Activated B cell treated with CpG ODN at 0.5 μM for 24 hours (primary cell): ENCODE measurements around the gene CAMTA1. TPM values are rescaled to one million over a fixed set of nuclear protein-coding genes. Genes with fewer than 3 reads are reported as not detected.

Experiments used
- ATAC-seq: fragments of 200-7000 bp; cut with Tn5 transposase; one replicate; pipeline ENCODE4 v1.10.0; 2021; ENCODE audit warnings: low read depth, mild to moderate bottlenecking, moderate library complexity
- CTCF ChIA-PET: fragments of 350-600 bp; sonication (Branson Sonifier 250); formaldehyde crosslinking; loops from one replicate; lab custom pipeline; 2021; ENCODE audit warnings: antibody characterized with exemption; lab: Charles Lee
- POLR2A ChIA-PET: fragments of 350-600 bp; sonication (Branson Sonifier 250); formaldehyde crosslinking; loops from one replicate; lab custom pipeline; 2021; ENCODE audit warnings: antibody characterized with exemption; lab: Charles Lee
- DNase-seq: peaks from one replicate; pipeline ENCODE4 v3.0.0; 2022
- H3K27ac Mint-ChIP-seq: one replicate; pipeline ENCODE4 v1.8.0; 2020; ENCODE audit warnings: mixed read lengths
- H3K27me3 Mint-ChIP-seq: one replicate; pipeline ENCODE4 v1.8.0; 2021; ENCODE audit warnings: mixed read lengths
- H3K36me3 Mint-ChIP-seq: one replicate; pipeline ENCODE4 v1.8.0; 2021; ENCODE audit warnings: low read depth, mixed read lengths
- H3K4me1 Mint-ChIP-seq: one replicate; pipeline ENCODE4 v1.8.0; 2021; ENCODE audit warnings: mixed read lengths
- H3K4me3 Mint-ChIP-seq: one replicate; pipeline ENCODE4 v1.8.0; 2020; ENCODE audit warnings: mild to moderate bottlenecking, mixed read lengths
- H3K9me3 Mint-ChIP-seq: one replicate; pipeline ENCODE4 v1.8.0; 2020; ENCODE audit warnings: mixed read lengths
- intact Hi-C: fragments of 100-400 bp; cut with micrococcal nuclease; formaldehyde crosslinking; loops from one replicate; pipeline ENCODE4 v1.15.1; 2024
- total RNA-seq: library from RNA; stranded (reverse); gene quantifications from 2 replicates; pipeline ENCODE4 v1.2.3, GENCODE V29; 2022
- TF ChIP-seq, protein P1 (sequence below): fragments of 200-600 bp; IDR thresholded peaks from one replicate; pipeline ENCODE4 v1.8.0; 2022; ENCODE audit warnings: antibody characterized with exemption, mild to moderate bottlenecking

CAMTA1 gene
- total RNA-seq, 1 donor from 2014 or later = 49.8 TPM

DNA sequence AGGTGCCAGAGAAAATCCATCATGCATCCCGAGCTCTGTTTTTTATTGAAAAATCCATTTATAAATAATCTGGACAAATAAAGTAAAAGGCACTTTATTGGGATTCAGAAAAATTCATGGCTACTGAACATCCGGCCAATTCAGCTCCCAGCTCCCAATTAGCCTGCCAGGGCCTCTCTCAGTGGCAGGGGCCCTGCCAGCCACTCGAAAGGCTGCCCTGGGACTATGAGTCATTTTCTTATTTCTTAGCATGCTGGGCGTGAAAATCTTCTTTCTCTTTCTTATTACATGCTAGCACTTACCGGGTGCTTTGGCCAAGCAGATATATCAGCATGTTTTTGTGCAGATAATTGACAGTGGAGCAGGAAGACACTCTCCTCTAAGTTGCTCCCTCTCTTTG lies 283.3 kb downstream of the CAMTA1 start:
- H3K36me3 Mint-ChIP-seq = no peaks in the 10 kb centered on the region
- ATAC-seq = no peak
- peaks cover 2% of the 10 kb centered on the region for H3K4me1 Mint-ChIP-seq
- H3K27ac Mint-ChIP-seq = no peak overlapping the region
- no peaks in the 10 kb centered on the region for H3K9me3 Mint-ChIP-seq
- POLR2A ChIA-PET = no interaction called here
- H3K27me3 Mint-ChIP-seq = peaks cover 24% of the 10 kb centered on the region
- DNase-seq = no peak
- CTCF ChIA-PET = interaction anchor here (2.9 kb wide), 1 partner anchor 350 kb away, joined by 46 read pairs; no protein-coding TSS in a partner anchor
- H3K4me3 Mint-ChIP-seq = no peak overlapping the region
- intact Hi-C loops = no loop called here
- TF ChIP-seq, protein P1, sequence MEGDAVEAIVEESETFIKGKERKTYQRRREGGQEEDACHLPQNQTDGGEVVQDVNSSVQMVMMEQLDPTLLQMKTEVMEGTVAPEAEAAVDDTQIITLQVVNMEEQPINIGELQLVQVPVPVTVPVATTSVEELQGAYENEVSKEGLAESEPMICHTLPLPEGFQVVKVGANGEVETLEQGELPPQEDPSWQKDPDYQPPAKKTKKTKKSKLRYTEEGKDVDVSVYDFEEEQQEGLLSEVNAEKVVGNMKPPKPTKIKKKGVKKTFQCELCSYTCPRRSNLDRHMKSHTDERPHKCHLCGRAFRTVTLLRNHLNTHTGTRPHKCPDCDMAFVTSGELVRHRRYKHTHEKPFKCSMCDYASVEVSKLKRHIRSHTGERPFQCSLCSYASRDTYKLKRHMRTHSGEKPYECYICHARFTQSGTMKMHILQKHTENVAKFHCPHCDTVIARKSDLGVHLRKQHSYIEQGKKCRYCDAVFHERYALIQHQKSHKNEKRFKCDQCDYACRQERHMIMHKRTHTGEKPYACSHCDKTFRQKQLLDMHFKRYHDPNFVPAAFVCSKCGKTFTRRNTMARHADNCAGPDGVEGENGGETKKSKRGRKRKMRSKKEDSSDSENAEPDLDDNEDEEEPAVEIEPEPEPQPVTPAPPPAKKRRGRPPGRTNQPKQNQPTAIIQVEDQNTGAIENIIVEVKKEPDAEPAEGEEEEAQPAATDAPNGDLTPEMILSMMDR = no peak

DNA sequence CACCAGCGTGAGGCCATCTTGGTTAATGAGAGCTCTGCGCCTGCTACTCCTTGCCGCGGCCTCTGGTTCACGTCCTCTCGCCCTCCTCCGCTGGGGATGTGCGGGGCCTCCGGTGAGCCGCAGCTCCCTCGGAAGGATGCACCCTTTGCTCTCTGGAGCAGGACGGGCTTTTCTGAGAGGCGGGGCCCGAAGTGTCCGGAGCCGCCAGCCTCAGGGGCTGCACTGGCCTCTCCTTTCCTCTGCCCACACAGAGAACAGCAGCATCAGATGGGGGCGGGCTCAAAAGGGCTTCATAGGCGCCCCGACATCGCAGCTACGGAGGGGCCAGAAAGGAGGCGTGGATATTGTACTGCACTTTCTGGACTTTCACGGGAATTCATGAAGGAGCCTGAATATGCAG lies 284.7 kb downstream of the CAMTA1 start:
- Mint-ChIP-seq H3K27ac (no peak overlapping the region), H3K9me3 (no peaks in the 10 kb centered on the region), H3K4me3 (no peak overlapping the region), H3K27me3 (peaks cover 21% of the 10 kb centered on the region), H3K36me3 (no peaks in the 10 kb centered on the region), H3K4me1 (peaks cover 2% of the 10 kb centered on the region)
- intact Hi-C loops = loop anchor here (1.0 kb wide), 1 partner anchor 350 kb away; no protein-coding TSS in a partner anchor
- CTCF ChIA-PET = interaction anchor here (1.0 to 2.9 kb wide), 4 partner anchors 10 to 351 kb away, joined by 3 to 46 read pairs (median 6); no protein-coding TSS in a partner anchor
- ATAC-seq (no peak), DNase-seq (no peak)
- TF ChIP-seq, protein P1 = no peak
- POLR2A ChIA-PET = no interaction called here

DNA sequence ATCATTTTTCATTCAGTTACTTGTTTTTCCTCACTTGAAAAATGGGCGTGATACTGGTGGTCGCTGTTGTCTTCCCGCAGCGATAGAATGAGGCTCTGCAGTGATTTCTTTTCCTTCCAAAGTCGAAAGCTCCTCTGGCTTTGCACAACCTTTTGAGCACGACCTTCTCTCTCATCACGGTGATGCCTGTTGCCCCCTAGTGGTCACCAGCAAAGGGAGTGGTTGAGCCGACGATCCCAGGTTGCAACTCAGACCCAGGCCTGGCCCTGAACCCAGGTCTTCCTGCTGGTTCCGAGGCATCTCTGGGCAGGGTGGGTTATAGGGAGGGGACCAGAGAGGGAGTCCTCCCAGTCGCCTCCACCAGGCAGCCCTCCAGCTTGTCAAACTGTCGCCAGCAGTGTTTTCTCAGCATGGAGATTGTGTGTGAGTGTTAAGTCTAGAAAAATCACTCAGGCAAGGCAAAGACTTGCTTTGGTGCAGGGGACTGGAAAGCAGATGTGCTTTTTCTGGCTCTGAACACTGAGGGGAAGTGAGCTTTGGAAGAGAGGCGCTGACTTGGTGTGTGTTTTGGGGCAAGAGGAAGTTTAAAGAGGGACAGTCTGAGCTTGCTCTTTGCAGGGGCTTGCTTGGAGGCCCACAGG lies 285.3 kb downstream of the CAMTA1 start:
- DNase-seq = peak; percentile 24
- H3K9me3 Mint-ChIP-seq = no peaks in the 10 kb centered on the region
- H3K36me3 Mint-ChIP-seq = no peaks in the 10 kb centered on the region
- no peak overlapping the region for H3K4me3 Mint-ChIP-seq
- CTCF ChIA-PET = interaction anchor here (1.0 to 2.9 kb wide), 4 partner anchors 10 to 352 kb away, joined by 3 to 46 read pairs (median 6); no protein-coding TSS in a partner anchor
- H3K4me1 Mint-ChIP-seq = peaks cover 2% of the 10 kb centered on the region
- TF ChIP-seq, protein P1 = peak; percentile 55
- peak; percentile 45 for ATAC-seq
- peaks cover 21% of the 10 kb centered on the region for H3K27me3 Mint-ChIP-seq
- intact Hi-C loops = loop anchor here (1.0 kb wide), 1 partner anchor 350 kb away; no protein-coding TSS in a partner anchor
- no peak overlapping the region for H3K27ac Mint-ChIP-seq
- POLR2A ChIA-PET = no interaction called here

DNA sequence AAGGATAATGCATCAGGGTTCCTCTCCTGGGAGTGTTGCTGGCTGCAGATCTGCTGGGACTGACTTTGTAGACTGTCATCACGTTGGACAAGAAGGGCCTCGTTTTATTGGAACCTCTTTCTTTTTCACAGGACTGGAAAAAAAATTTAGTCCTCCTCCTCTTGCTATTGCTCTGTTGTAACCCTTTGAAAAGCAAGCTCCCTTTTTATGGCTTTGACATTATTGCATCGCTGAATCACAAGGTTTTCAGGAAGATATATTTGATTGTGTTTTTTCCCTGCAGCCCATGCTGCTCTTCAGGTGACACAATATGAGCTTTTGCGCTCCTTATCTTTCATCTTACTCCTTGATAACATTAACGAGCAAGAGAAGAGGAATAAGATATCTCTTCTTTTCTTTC lies 290.9 kb downstream of the CAMTA1 start:
- TF ChIP-seq, protein P1 = no peak
- Mint-ChIP-seq H3K4me3 (no peak overlapping the region), H3K27ac (no peak overlapping the region), H3K27me3 (peaks cover 8% of the 10 kb centered on the region), H3K36me3 (no peaks in the 10 kb centered on the region), H3K9me3 (peaks cover 5% of the 10 kb centered on the region), H3K4me1 (no peaks in the 10 kb centered on the region)
- intact Hi-C loops = no loop called here
- ATAC-seq = no peak
- no peak for DNase-seq
- CTCF ChIA-PET = no interaction called here
- POLR2A ChIA-PET = no interaction called here

DNA sequence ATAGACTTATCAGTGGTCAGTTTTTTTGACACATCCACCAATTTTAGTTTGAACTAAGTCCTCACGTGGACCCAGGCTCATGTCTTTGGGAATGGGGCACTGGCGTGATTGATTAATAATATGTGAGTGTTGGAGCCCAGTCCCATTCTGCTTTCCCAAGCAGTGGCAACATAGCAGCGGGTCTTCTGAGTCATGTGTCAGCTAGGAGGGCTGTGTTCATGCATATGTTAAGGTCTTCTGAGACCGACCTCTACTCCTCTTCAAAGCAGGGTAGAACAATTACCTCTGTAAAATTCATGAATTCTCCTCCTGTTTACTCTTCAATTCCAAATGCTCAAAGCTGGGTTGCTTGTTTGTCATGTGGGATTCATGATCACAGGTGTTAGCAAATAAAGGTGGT lies 291.3 kb downstream of the CAMTA1 start:
- TF ChIP-seq, protein P1 = no peak
- no peak for DNase-seq
- POLR2A ChIA-PET = no interaction called here
- peaks cover 5% of the 10 kb centered on the region for H3K9me3 Mint-ChIP-seq
- CTCF ChIA-PET = no interaction called here
- ATAC-seq = no peak
- H3K4me1 Mint-ChIP-seq = no peaks in the 10 kb centered on the region
- no peak overlapping the region for H3K27ac Mint-ChIP-seq
- H3K4me3 Mint-ChIP-seq = no peak overlapping the region
- intact Hi-C loops = no loop called here
- no peaks in the 10 kb centered on the region for H3K36me3 Mint-ChIP-seq
- peaks cover 8% of the 10 kb centered on the region for H3K27me3 Mint-ChIP-seq
